Parathyroid adenoma (tissue), 2 donors: Measurements from ENCODE around the gene IFNL4.
A peak's percentile ranks its signal among the peaks of the same experiment; 100 is the strongest.
"Not testable (repeated sequence)": the region's sequence is repeated elsewhere in the genome, so short reads cannot be mapped to it uniquely, and the experiment has no call there.

Experiments used
- H2AFZ ChIP-seq: fragments of 300-600 bp; sonication (generic); one replicate; pipeline ENCODE4 v1.7.0; 2017; ENCODE audit warnings: antibody characterized with exemption, mild to moderate bottlenecking
- H3K27ac ChIP-seq: fragments of 300-600 bp; sonication (generic); one replicate; pipeline ENCODE4 v1.7.0; 2017
- H3K27me3 ChIP-seq: fragments of 300-600 bp; sonication (generic); one replicate; pipeline ENCODE4 v1.7.0; 2017; ENCODE audit warnings: low read length; ENCODE audit not compliant: control insufficient read depth, insufficient read depth
- H3K36me3 ChIP-seq: fragments of 300-600 bp; sonication (generic); one replicate; pipeline ENCODE4 v1.7.0; 2017; ENCODE audit warnings: low read length; ENCODE audit not compliant: control insufficient read depth, insufficient read depth
- H3K4me1 ChIP-seq: fragments of 300-600 bp; sonication (generic); one replicate; pipeline ENCODE4 v1.7.0; 2017; ENCODE audit warnings: control low read depth
- H3K4me2 ChIP-seq: fragments of 300-600 bp; sonication (generic); one replicate; pipeline ENCODE4 v1.7.0; 2017; ENCODE audit warnings: low read length
- H3K4me3 ChIP-seq: fragments of 300-600 bp; sonication (generic); one replicate; pipeline ENCODE4 v1.7.0; 2017; ENCODE audit warnings: low read depth, low read length
- H3K79me2 ChIP-seq: fragments of 300-600 bp; sonication (generic); one replicate; pipeline ENCODE4 v1.7.0; 2017; ENCODE audit warnings: control low read depth
- H3K9ac ChIP-seq: fragments of 300-600 bp; sonication (generic); one replicate; pipeline ENCODE4 v1.7.0; 2017; ENCODE audit warnings: mild to moderate bottlenecking
- H3K9me3 ChIP-seq: fragments of 300-600 bp; sonication (generic); one replicate; pipeline ENCODE4 v1.7.0; 2017; ENCODE audit warnings: low read length; ENCODE audit not compliant: control insufficient read depth
- TF ChIP-seq, protein P1 (sequence below): fragments of 300-600 bp; sonication (generic); IDR thresholded peaks from one replicate; pipeline ENCODE4 v1.7.0; 2017; ENCODE audit warnings: antibody characterized with exemption, mild to moderate bottlenecking
- donor health status: primary hyperparathyroidism.

IFNL4 gene

DNA sequence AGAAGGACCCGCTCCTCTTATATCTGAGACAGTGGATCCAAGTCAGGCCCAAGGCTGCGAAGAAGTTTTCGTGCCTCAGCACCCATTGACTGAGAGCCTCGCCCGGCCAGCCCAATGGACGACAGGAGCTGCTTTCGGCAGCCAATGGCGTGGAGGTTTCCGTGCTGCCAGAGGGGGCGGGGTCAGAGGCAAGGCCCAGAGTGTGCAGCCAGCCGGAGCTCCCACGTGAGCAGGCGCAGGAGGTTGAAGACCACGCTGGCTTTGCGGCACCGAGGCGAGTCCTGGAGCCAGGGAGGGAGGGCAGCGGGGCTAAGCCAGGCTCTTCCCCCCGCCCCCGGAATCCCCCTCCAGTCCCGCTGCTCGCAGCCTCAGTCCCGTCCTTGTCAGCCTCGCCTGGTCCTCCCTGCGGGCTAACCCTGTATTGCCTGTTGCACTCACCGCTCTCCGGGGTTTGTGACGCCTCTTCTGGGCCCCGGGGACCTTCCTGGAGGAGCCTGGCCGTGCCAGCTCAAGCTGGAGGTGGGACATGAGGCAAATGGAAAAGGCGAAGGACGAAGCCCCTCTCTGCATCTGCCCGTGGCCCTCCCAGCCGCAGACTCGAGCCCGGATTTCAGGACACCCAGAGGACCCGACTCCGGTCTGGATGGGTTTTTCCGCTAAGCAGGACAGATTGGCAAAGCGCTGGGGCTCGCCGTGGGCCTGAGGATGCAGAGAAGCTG is 1.5 kb downstream of the IFNL4 start:
- Histone ChIP-seq H3K4me1 (peaks cover 5% of the 10 kb centered on the region), H2AFZ (peak overlapping the region; percentile 73), H3K36me3 (no peaks in the 10 kb centered on the region), H3K27ac (no peak overlapping the region), H3K4me3 (no peak overlapping the region), H3K79me2 (no peaks in the 10 kb centered on the region), H3K9me3 (no peaks in the 10 kb centered on the region), H3K27me3 (no peaks in the 10 kb centered on the region), H3K4me2 (peak overlapping the region; percentile 53), H3K9ac (no peak overlapping the region)
- TF ChIP-seq, protein P1, sequence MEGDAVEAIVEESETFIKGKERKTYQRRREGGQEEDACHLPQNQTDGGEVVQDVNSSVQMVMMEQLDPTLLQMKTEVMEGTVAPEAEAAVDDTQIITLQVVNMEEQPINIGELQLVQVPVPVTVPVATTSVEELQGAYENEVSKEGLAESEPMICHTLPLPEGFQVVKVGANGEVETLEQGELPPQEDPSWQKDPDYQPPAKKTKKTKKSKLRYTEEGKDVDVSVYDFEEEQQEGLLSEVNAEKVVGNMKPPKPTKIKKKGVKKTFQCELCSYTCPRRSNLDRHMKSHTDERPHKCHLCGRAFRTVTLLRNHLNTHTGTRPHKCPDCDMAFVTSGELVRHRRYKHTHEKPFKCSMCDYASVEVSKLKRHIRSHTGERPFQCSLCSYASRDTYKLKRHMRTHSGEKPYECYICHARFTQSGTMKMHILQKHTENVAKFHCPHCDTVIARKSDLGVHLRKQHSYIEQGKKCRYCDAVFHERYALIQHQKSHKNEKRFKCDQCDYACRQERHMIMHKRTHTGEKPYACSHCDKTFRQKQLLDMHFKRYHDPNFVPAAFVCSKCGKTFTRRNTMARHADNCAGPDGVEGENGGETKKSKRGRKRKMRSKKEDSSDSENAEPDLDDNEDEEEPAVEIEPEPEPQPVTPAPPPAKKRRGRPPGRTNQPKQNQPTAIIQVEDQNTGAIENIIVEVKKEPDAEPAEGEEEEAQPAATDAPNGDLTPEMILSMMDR: no peak

GRCh38 chr19:39245166-39245565 is 3.5 kb downstream of the IFNL4 start:
- not testable (repeated sequence) for H3K36me3 ChIP-seq, H2AFZ ChIP-seq, H3K4me3 ChIP-seq, H3K4me1 ChIP-seq, H3K9me3 ChIP-seq, H3K79me2 ChIP-seq, H3K27me3 ChIP-seq, H3K27ac ChIP-seq, H3K9ac ChIP-seq, H3K4me2 ChIP-seq

DNA sequence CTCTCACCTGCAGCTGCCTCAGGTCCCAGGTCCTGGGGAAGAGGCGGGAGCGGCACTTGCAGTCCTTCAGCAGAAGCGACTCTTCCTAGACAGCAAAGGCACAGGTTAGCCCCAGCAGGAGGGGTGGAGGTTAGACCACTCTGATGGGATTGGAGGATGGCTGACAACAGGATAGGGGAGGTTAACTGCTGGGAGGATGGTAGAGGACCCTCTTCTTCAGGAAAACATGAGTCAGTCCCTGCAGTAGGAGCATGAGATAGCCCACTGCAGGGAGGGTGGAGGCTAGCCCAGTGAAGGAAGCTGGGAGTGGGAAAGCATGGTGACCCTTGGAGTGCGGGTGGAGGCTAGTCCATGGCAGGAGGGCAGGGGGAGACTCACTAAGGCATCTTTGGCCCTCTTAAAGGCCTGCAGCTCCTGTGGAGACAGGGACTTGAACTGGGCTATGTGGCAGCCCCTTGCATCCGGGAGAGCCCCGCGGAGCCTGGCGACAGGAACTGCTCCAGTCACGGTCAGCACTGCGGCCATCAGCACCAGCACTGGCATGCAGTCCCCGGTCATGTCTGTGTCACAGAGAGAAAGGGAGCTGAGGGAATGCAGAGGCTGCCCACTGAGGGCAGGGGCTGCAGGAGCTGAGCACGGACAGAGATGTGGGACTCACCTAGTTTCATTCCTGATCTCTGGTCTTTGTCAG is 4.1 kb downstream of the IFNL4 start, which contains the start of gene IFNL3:
Gene IFNL3 (minus strand): TSS at position 597 of the 691 bp plus-strand sequence. CDS start 39 bp downstream, at position 558.
- H3K4me2 ChIP-seq, H3K9me3 ChIP-seq, H3K4me3 ChIP-seq, H3K79me2 ChIP-seq, H3K4me1 ChIP-seq, H3K27ac ChIP-seq, H3K27me3 ChIP-seq, H2AFZ ChIP-seq, H3K9ac ChIP-seq, H3K36me3 ChIP-seq: not testable (repeated sequence)

GRCh38 chr19:39243741-39244140 is 4.9 kb downstream of the IFNL4 start:
- H3K4me2 ChIP-seq, H3K79me2 ChIP-seq, H3K27ac ChIP-seq, H3K4me3 ChIP-seq, H3K9ac ChIP-seq, H2AFZ ChIP-seq, H3K27me3 ChIP-seq, H3K4me1 ChIP-seq, H3K9me3 ChIP-seq, H3K36me3 ChIP-seq: not testable (repeated sequence)

DNA sequence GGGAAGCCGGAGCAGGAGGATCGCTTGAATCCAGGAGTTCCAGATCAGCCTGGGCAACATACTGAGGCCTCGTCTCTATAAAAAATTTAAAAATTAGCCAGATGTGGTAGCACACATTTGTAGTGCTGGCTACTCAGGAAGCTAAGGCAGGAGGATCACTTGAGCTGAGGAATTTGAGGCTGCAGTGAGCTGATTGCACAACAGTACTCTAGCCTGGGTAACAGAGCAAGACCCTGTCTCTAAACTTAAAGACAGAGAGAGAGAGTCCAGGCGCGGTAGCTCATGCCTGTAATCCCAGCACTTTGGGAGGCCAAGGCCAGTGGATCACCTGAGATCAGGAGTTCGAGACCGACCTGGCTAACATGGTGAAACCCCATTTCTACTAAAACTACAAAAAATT is 8.2 kb downstream of the IFNL4 start:
- no peaks in the 10 kb centered on the region for H3K36me3 ChIP-seq
- no peak overlapping the region for H3K9ac ChIP-seq
- no peak overlapping the region for H3K4me3 ChIP-seq
- no peak overlapping the region for H3K27ac ChIP-seq
- no peaks in the 10 kb centered on the region for H3K27me3 ChIP-seq
- no peak overlapping the region for H3K4me2 ChIP-seq
- no peaks in the 10 kb centered on the region for H3K4me1 ChIP-seq
- no peaks in the 10 kb centered on the region for H3K9me3 ChIP-seq
- H2AFZ ChIP-seq: no peak overlapping the region
- H3K79me2 ChIP-seq: no peaks in the 10 kb centered on the region
- TF ChIP-seq, protein P1: no peak

DNA sequence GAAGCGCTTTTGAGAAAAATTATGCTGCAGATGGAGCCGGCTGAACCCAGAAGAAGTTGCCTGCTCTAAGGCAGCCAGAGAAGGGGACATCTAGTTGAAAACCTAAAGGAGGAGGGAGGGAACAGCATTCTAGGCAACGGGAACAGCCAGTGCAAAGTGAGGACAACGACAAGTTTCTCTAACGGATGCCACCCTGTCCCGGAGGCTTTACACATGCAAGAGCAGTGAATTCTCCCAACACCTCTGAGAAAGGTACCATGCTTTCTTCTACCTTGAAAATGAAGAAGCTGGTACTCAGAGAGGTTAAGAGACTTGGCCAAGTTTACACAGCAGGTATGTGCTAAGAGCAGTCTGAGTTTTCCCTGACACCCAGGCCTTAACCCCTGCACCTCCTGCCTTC is 9.7 kb downstream of the IFNL4 start:
- no peaks in the 10 kb centered on the region for H3K79me2 ChIP-seq
- no peak overlapping the region for H3K4me3 ChIP-seq
- no peak overlapping the region for H3K27ac ChIP-seq
- H3K27me3 ChIP-seq: no peaks in the 10 kb centered on the region
- TF ChIP-seq, protein P1: no peak
- no peak overlapping the region for H3K4me2 ChIP-seq
- H3K36me3 ChIP-seq: no peaks in the 10 kb centered on the region
- H2AFZ ChIP-seq: no peak overlapping the region
- H3K9me3 ChIP-seq: no peaks in the 10 kb centered on the region
- H3K9ac ChIP-seq: no peak overlapping the region
- H3K4me1 ChIP-seq: no peaks in the 10 kb centered on the region
